ENCODE measurements around the gene PLB1.

DNA sequence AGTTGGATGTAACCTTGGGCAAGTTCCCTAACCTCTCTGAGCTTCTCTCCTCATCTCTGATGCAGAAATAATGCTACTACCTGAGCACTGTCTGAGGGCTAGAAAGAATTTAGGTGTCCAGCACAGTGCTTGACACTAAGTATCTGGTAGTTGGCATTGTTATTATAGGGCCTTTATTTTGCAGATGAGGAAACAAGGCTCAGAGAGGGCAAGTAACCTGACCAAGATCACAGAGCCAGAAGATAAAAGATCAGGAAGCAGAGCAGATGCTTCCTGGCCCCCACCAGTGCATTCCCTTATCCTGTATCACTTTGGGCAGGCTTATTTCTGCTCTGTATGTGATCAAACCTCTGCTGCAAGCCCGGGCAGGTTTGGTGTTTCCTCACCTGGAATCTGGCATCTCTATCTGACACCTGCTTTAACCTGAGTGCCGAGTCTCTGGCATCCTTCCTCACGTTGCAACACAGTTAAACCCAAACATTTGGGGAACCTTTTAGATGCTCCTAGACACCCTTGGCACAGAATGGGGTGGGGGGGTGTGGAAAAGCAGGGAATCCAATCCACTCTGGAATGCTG is 69.9 kb downstream of the PLB1 start:
- TF ChIP-seq, protein P1, sequence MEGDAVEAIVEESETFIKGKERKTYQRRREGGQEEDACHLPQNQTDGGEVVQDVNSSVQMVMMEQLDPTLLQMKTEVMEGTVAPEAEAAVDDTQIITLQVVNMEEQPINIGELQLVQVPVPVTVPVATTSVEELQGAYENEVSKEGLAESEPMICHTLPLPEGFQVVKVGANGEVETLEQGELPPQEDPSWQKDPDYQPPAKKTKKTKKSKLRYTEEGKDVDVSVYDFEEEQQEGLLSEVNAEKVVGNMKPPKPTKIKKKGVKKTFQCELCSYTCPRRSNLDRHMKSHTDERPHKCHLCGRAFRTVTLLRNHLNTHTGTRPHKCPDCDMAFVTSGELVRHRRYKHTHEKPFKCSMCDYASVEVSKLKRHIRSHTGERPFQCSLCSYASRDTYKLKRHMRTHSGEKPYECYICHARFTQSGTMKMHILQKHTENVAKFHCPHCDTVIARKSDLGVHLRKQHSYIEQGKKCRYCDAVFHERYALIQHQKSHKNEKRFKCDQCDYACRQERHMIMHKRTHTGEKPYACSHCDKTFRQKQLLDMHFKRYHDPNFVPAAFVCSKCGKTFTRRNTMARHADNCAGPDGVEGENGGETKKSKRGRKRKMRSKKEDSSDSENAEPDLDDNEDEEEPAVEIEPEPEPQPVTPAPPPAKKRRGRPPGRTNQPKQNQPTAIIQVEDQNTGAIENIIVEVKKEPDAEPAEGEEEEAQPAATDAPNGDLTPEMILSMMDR (IDR thresholded peaks at IDR 0.05), result no peak
- no peak for TF ChIP-seq POLR2A (IDR thresholded peaks at IDR 0.05)

All from esophagus squamous epithelium (tissue), 4 donors.